Hepatocyte (in vitro differentiated cells): ENCODE data around the gene ZNF224.

Experiments used
- CTCF ChIP-seq: fragments of 200-600 bp; sonication (generic); IDR thresholded peaks from 2 replicates; pipeline ENCODE4 v1.5.1; 2016; ENCODE audit warnings: antibody characterized with exemption, mild to moderate bottlenecking; ENCODE audit not compliant: poor library complexity
- EZH2phosphoT487 ChIP-seq: fragments of 200-600 bp; sonication (generic); IDR thresholded peaks from one replicate; pipeline ENCODE4 v1.6.1; 2018; ENCODE audit warnings: antibody characterized with exemption, mild to moderate bottlenecking, low read depth, moderate library complexity; ENCODE audit not compliant: unreplicated experiment, severe bottlenecking

DNA sequence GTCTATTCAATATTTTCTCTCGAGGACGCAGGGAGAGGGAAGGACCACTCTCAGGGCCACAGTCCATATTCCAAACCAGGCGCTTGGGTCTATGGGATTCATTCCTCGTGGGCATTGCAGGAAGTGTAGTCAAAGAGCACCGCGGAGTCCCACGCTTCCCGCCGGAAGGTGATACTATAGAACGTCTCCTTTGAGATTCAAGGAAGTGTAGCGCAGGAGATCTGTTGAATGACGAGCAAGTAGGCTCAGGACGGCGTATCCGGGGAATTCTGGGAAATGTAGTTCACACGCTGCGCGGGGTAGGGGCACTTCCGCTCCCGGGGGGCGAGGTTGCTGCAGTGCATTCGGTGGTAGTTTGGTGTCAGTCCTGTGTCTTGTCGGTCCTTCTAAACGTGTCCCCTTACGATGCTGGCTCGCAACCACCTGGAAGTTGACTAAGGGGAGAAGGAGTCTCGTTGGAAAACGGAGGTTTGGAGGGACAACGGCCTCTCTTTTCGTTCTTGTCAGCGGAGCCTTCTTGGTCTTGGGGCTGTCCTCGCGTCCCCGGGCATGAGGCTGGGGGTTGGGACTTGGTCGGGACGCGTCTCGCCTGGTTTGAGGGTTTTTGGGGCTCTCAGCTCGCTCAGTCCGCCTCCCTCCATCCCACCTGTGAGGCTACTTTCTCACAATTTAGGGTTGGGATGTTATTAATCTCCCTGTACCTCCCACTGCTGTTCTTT is 22.2 kb upstream of the ZNF224 start, which contains the start of gene ZNF284:
- TF ChIP-seq CTCF (no peak), EZH2phosphoT487 (no peak)
